ENCODE results near the gene BEND3.
"Not testable (repeated sequence)": the region's sequence is repeated elsewhere in the genome, so short reads cannot be mapped to it uniquely, and the experiment has no call there.

The BEND3 gene

GRCh38 chr6:107114926-107115694, at the start of gene BEND3:
BEND3 (minus strand) TSS chr6:107115515; CDS start chr6:107099285, 16,230 bp downstream.
- TF ChIP-seq, protein P1, sequence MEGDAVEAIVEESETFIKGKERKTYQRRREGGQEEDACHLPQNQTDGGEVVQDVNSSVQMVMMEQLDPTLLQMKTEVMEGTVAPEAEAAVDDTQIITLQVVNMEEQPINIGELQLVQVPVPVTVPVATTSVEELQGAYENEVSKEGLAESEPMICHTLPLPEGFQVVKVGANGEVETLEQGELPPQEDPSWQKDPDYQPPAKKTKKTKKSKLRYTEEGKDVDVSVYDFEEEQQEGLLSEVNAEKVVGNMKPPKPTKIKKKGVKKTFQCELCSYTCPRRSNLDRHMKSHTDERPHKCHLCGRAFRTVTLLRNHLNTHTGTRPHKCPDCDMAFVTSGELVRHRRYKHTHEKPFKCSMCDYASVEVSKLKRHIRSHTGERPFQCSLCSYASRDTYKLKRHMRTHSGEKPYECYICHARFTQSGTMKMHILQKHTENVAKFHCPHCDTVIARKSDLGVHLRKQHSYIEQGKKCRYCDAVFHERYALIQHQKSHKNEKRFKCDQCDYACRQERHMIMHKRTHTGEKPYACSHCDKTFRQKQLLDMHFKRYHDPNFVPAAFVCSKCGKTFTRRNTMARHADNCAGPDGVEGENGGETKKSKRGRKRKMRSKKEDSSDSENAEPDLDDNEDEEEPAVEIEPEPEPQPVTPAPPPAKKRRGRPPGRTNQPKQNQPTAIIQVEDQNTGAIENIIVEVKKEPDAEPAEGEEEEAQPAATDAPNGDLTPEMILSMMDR (IDR thresholded peaks at IDR 0.05; ENCODE audit: low read depth, low read length, missing control alignments), result no peak
- no peak for DNase-seq (ENCODE audit: low read depth)
- H3K4me3 ChIP-seq (ENCODE audit: low read depth, low read length), result peak within 1 kb of the TSS; percentile 67

GRCh38 chr6:107164299-107164698, 49.0 kb upstream of the BEND3 start:
- not testable (repeated sequence) for DNase-seq (ENCODE audit: low read depth); H3K4me3 ChIP-seq (ENCODE audit: low read depth, low read length)

DNA sequence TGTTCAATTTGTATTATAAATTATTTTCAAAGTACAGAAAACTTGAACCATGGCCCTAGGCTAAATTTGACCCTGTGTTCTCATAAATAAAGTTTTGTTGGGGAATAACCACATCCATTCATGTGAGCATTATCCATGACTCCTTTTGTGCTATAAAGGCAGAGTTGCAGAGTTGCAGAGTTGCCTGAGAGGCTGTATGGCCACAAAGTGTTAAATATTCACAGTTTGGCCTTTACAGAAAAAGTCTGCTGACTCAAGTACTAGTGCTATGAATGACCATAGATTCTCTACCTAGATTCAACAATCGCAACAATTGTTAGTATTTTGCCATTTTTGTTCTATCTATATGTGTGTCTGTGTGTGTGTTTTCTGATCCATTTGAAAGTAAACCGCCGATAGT, 46.2 kb upstream of the BEND3 start:
- DNase-seq (ENCODE audit: low read depth), result no peak
- no peak overlapping the region for H3K4me3 ChIP-seq (ENCODE audit: low read depth, low read length)
- TF ChIP-seq, protein P1 (IDR thresholded peaks at IDR 0.05; ENCODE audit: low read depth, low read length, missing control alignments), result no peak

DNA sequence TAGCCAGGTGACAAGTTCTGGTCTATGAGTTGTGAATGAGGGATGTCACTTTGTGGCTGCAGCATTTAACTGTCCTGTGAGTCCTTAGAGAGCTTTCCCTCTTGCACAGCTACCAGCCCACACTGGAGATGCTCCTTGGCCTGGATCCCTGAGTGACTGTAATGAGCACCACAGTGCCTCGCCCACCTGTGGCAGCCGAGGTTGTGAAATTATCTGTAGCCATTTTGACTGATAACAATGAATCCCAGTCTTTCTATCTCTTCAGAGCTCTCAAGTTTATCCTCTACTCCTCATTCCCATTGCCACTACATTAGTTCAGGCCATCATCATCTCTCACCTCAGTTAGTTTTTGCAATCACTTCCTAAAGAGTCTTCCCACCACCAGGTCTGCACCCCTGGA, 41.3 kb upstream of the BEND3 start:
- DNase-seq (ENCODE audit: low read depth), result no peak
- no peak overlapping the region for H3K4me3 ChIP-seq (ENCODE audit: low read depth, low read length)
- TF ChIP-seq, protein P1 (IDR thresholded peaks at IDR 0.05; ENCODE audit: low read depth, low read length, missing control alignments), result no peak

- no peak overlapping the region for H3K4me3 ChIP-seq (ENCODE audit: low read depth, low read length)
- TF ChIP-seq, protein P1 (IDR thresholded peaks at IDR 0.05; ENCODE audit: low read depth, low read length, missing control alignments), result no peak
- no peak for DNase-seq (ENCODE audit: low read depth)
Measured at GRCh38 chr6:107154801-107155160, 39.5 kb upstream of the BEND3 start.

GRCh38 chr6:107154131-107154800, 39.0 kb upstream of the BEND3 start:
- no peak for DNase-seq (ENCODE audit: low read depth)
- TF ChIP-seq, protein P1 (IDR thresholded peaks at IDR 0.05; ENCODE audit: low read depth, low read length, missing control alignments), result no peak
- H3K4me3 ChIP-seq (ENCODE audit: low read depth, low read length), result no peak overlapping the region

DNA sequence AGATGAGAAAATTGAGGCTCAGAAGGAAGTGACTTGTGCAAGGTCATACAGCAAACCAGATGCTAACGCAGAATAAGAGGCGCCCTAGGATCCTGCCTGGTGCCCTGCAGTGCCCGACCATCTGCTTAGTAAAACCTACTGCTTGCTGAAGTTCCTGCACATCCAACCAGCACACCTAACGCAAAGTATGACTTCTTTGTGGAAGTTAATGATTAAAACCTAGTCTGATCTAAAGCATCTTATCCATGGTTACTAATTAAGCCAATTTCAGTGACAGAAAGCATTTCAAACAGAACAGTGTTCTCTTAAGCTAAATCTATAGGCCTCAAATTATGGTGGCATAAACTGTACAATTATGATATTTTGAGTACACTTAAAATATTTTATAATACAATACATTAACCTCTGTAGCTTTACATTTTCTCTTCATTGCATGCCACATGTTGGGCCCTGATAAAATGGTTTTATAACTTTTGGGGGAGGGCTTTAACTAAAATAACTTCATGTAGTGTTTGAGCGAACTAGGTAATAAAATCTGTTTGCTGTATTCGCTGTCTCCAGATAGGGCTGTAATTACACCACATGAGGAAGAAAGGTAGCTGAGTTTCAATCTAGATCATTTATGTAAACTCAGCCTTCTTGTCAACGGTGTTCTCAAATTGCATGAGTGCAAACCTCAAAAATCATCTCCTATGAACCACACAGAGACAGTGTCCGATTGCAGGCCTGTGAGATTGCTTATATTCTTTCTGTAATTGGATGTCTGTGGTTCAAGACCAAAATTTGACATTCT, 37.5 kb upstream of the BEND3 start:
- TF ChIP-seq, protein P1 (IDR thresholded peaks at IDR 0.05; ENCODE audit: low read depth, low read length, missing control alignments), result no peak
- no peak for DNase-seq (ENCODE audit: low read depth)

More for the DNA sequence above, 37.5 kb upstream of the BEND3 start:
- H3K4me3 ChIP-seq (ENCODE audit: low read depth, low read length), result no peak overlapping the region

All from GM12864 (cell line).